NCI-H524 treated with DMSO at 0.1 percent for 48 hours (cell line): ENCODE results near the gene TJP1.
A peak's percentile ranks its signal among the peaks of the same experiment; 100 is the strongest.
"Not testable (repeated sequence)": the region's sequence is repeated elsewhere in the genome, so short reads cannot be mapped to it uniquely, and the experiment has no call there.

Experiments
- DNase-seq: peaks from one replicate; lab custom pipeline; 2025; lab: John Stamatoyannopoulos, UW

TJP1 gene

DNA sequence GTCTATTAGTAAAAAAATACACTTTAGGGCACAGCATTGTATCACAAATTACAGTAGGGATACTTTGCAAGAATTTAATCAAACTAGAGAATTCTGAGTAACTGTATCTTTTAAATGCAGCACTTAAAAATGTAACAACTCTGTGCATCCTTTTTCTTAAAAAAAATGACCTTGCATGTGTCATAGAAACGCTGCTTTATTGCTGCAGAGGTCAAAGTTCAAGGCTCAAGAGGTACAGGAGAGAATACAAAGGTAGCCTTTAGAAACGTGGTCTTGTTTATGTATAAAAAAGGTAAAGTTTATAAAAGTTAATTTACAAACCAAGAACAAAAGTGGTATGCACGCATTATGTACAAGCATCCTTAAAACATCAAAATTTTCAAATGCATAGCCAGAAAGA, 122.0 kb downstream of the TJP1 start:
- no peak for DNase-seq

DNA sequence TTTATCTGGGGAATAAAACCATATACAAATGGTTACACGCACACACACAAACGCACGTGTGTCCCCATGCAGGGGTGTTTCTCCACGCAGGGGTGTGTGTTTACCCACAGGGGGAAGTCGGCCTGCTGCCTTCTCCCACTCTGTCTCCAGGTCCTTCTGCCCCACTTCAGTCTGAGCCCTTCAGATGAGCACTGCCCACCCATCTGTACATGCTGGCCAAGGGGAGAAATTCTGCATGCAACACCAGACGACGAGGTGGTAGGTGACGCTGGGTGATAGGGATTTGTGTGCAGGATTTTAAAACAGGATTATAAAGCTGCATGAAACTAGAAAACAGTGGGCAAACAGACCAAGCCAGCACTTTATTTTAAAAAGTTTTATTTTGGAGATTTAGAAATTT, 122.5 kb downstream of the TJP1 start:
- DNase-seq: peak; percentile 91

DNA sequence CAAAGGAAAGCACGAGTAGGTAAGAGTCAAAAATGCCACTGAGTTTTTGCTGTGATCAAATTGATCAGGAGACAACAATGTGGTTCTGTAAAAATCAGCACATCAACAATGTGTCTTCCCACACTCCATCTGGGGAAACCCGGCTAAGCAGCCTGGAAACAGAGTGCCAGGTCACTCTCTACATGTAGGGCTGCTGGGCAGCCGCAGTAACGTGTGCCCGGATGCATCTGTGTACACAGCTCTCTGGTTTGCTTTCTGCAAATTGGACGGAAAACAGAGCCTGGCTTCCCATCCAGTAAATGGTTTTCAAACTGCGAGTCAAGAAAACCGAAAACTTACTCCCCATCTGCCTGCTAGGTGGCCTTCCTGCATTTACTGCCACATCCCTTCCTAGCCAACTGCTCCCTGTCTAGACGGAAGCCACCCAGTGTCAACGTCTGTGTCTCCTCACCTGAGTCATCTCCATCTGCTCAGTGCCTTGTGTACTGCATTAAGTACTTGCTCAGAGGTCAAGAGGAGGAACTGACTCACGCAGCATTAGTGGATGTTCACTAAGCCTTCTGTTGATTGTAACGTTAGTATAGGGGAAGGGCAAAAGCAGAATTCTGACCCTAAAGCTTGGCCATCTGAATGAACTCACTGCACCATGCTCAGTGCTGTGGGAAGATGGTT, 124.1 kb downstream of the TJP1 start:
- DNase-seq: peak; percentile 98

DNA sequence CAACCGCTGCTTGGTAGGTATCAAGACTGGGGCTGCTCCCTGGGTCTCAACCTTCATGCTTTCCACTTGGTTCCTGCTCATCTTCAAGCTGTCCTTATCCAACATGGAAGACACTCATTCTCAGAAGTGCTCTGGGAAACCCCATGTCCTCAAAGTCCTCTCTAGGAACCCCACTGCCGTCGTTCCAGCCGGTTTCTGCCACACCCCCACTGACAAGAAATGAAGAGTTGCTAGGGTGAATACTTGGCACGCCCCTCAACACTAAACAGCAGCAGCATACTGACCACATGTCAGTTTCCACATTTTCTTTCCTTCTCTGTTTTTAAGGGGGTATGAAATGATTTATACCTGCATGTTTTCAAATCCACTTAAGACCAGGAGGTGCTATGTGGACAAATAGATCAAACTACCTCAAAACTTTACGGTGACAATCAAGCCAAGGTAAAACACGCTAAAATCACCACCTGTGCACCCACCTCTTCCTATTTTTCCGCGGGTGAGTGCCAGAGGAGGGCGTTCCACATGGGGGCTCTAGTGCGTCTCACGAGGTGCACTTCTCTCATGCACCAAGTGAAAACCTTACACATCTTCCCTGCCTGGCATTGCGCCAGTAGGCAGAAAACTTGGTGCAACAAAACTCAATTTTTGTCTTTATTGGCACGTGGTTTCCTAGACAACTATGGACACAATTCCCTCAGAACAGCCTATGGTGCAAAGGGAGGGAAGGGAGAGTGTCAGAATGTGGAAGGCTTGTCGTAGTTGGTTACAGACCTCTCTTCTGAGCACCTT, 125.1 kb downstream of the TJP1 start:
- DNase-seq: no peak

DNA sequence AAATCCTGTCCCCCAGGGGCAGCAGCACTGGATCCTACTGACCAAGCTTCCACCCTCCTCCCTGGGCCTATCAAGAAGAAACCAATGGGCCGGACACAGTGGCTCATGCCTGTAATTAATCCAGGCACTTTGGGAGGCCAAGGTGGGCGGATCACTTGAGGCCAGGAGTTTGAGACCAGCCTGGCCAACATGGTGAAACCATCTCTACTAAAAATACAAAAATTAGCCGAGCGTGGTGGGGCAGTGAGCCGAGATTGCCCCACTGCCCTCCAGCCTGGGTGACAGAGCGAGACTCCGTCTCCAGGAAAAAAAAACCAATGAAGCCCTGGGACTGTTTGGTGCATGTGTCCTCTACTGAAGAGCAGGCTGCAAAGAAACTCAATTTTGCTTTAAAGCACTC, 125.8 kb downstream of the TJP1 start:
- DNase-seq: not testable (repeated sequence)

DNA sequence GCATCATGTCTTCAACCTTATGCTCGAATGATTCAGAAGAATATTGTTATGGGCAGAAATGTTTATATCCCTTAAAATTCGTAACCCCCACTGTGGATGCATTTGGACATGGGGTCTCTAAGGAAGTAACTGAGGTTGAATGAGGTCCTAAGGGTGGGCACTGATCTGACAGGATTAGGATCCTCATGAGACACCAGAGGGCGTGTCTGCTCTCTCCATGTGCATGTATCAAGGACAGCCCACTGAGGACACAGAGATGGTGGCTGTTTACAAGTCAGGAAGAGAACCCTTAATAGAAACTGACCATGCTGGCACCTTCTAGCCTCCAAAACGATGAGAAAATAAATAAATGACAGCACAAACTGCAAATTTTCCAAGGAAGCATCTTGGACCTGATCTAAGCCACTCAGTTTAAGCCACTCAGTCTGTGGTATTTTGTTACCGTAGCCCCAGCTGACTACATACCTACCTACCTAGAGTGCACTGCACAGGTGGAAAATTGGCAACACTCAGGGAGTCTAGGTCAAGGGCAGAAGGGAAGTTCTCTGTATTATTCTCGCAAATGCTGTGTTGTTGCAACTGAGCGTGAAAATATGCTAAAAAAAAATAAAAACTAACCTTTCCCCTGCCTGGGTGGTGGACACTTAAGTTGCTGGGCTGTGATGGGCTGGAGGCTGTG, 126.6 kb downstream of the TJP1 start:
- no peak for DNase-seq

DNA sequence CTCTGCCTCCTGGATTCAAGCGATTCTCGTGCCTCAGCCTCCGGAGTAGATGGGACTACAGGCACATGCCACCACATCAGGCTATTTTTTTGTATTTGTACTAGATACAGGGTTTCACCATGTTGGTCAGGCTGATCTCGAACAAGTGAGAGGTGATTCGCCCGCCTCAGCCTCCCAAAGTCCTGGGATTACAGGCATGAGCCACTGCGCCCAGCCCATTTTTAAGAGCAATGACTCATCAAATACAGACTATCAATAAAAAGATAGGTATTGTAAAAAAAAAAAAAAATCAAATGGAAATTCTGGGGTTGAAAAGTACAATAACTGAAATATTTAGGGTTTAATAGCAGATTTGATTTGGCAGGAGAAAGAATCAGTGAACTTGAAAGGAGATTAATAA, 129.0 kb downstream of the TJP1 start:
- DNase-seq: no peak

DNA sequence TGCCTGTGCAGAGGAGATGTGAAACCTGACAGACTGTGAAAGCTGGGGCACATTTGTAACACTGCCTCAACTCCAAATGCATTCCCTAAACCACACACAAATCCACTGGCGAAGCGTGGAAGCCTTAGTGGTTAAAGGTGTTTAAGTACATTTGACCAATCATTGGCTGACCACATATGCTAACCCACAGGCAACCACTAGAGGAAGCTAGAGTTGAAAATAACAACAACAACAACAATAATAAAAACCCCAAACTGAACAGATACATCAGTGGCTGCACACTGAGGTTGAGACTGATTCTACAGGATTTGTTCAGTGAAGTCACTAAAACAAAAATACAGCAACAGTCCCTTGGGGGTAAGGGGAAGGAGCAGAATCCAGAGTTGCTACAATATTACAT, 129.7 kb downstream of the TJP1 start:
- DNase-seq: no peak

DNA sequence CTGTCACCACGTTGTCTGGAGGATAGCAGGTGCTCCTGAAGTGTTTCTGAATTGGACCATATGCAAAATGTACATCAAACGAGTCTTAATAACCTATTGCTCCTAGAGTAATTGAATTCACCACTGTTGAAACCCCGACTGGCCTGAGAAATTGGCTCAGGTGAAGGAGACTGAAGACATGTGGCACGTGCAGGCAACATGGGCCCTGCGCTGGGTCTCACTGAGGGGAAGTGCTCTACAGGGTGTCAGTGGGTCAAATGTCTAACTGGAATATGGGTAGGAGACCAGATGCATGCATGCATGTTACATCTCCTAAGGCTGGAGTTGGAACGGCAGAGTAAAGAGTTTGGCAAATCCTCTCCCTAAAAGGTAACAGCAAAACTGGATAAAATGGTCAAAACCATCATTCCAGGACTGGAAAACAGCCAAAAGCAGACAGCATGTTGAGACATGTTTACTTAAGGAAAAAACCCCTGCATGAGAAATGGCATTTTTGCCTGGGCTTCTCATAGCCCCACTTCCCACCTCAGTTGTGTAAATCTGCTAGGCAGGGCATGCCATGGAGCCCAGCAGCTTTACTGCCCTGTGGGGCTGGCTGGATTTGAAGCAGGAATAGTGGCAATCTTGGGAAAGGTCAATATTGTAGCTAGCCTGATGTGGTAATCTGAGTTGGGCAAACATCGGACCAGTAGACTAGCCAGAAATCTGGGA, 131.3 kb downstream of the TJP1 start:
- no peak for DNase-seq

DNA sequence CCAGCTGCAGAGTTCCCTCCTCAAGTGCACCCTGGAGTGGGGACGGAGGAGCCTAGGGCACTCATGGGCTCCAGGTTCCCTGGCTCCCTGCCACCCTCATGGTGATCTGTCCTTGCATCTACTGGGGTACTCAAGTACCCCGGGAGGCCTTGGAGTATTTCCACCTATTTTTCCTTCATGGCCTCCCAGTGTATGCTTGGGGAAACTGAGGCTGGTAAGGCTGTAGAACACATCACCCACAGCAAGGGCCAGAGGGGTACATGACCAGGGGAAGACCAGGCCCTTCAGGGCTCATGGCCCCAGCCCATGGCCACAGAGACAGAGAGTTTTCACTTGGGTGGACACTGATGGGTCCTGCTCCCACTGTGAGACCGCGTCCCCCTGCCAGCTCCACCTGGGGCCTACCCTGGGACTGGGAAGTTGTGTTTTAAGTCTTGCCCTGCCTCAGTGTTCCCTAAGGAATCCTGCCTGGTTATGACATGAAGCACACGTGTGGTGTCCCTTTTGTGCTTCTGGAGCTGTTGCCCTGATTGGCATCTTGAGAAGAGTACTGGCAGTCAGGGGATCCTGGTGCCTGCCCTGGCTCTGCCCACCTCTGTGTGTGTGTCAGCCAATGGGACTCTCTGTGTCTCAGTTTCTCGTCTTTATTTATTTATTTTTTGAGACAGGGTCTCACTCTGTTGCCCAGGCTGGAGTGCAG, 132.8 kb downstream of the TJP1 start:
- DNase-seq: no peak

DNA sequence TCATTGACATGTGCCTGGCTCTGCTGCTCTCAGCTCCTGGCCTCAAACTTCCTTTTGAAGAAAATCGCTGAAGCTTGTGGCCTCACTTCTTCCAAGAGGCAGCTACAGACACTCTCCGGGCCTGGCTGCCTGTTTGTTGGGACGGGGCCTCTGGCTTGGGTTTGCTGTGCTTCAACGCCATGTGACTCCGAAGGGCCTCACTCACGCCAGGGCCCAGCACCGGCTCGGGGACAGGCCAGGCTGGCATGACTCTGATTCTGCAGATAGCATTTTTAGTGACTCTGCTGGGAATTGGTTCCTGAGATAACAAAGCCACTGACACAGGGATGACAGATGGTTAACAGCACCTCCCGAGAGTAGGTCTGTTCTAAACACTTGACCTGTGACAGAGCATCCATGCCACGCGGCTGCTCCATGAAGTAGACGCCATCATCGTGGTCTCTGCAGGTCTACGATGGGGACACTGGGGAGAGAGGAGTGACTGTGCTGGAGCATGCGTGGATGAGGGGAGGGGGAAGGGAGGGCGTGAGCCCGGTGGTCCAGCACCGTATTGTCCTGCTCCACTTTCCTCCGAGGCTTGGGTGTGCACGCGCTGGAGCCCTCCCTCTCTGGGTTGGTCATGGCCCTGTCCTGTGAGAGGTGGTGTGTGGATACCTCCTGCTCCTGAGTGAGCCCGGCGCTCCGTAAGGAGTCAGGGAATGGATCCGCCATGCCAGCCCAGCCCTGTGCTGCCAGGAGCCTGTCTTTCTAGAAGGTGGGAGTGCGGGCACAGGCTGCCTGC, 133.6 kb downstream of the TJP1 start:
- DNase-seq: peak; percentile 13

DNA sequence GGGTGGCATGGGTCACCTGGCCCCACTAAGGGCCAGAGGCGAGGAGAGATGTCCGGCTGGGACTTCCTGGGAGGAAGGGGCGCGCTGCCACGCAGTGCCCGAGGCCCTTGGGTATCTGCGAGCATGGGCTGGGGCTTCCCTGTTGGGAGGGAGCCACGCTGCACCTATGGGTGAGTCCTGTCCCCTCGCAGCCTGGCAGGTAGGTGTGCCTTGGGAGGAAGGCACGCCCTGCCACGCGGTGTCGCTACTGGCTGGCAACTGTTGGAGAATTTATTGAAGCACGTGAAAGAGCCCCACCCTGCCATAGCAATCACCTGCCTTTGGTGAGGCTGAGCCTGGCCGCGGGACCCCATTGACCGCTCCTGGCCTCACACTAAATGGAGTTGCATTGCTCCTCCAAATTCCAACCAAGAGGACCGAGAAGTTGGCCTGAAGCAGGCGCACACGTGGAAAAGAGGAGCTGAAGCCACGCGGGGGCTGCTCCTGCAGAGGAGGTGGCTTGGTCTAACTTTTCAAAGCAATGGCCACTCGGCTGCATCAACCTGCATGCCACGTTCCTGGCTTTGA, 134.2 kb downstream of the TJP1 start:
- no peak for DNase-seq

DNA sequence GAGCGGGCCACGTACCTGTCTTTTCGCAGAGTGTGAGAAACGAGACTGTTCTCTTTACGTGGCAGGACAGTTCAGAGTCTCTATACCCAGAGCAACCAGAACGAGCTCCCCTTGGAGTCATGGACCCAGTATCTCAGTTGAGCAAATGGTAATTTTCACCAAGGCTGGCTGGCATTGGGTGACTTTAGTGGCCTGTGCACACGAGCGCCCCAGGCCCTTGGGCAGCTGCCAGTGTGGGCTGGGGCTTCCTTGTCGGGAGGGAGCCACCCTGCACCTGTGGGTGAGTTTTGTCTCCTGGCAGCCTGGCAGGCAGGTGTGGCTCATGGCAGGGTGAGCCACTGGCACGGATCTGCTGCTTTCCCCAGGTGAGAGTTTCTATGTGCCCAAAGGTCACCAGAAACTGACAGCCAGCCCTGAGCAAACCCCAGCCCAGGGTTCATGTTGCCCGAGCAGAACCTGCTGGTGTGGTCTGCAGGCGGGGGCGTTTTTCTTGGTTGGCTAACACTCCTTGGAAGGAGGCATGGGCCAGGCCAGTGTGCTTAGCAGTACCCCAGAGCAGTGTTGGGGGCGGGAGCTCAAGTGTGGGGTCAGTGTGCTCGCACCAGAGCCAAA, 135.0 kb downstream of the TJP1 start:
- no peak for DNase-seq

DNA sequence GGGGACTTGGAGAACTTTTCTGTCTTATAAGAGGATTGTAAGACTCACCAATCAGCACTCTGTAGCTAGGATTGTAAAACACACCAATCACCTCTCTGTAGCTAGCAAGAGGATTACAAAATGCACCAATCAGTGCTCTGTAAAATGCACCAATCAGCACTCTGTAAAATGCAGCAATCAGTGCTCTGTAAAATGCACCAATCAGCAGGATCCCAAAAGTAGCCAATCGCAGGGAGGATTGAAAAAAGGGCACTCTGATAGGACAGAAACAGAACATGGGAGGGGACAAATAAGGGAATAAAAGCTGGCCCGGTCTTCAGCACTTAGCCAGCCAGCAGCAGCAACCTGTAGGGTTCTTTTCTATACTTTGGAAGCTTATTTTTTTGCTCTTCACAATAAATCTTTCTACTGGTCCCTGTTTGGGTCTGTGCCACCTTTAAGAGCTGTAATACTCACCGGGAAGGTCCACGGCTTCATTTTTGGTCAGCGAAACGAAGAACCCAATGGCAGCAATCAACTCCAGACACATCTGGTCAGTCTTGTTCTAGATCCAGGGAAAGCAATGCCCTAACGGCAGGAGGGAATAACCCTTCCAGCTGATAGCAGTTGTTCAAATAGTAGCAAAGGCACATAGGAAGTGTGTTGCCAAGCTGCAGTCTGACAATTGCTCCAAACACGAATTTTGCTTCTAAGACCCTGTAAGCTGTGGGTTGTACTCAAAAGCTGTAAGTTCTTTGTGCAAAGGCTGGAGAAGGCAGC, 135.6 kb downstream of the TJP1 start:
- DNase-seq: no peak

DNA sequence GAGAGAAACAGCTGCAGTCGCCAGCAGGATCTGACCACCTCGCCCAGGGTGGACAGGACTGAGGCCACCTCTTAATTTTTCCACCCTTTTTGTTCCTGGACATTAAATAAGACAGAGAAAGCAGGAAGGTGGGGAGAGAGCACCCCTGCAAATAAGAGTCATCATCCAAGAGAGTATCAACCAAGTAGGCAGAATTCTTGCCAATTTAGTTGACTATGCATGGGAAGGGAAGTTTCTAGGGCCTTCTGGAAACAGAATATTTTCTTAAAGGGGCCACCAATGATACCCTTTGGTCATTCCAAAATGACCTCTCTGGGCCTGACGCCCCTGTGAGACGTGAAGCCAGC, 136.2 kb downstream of the TJP1 start:
- no peak for DNase-seq

DNA sequence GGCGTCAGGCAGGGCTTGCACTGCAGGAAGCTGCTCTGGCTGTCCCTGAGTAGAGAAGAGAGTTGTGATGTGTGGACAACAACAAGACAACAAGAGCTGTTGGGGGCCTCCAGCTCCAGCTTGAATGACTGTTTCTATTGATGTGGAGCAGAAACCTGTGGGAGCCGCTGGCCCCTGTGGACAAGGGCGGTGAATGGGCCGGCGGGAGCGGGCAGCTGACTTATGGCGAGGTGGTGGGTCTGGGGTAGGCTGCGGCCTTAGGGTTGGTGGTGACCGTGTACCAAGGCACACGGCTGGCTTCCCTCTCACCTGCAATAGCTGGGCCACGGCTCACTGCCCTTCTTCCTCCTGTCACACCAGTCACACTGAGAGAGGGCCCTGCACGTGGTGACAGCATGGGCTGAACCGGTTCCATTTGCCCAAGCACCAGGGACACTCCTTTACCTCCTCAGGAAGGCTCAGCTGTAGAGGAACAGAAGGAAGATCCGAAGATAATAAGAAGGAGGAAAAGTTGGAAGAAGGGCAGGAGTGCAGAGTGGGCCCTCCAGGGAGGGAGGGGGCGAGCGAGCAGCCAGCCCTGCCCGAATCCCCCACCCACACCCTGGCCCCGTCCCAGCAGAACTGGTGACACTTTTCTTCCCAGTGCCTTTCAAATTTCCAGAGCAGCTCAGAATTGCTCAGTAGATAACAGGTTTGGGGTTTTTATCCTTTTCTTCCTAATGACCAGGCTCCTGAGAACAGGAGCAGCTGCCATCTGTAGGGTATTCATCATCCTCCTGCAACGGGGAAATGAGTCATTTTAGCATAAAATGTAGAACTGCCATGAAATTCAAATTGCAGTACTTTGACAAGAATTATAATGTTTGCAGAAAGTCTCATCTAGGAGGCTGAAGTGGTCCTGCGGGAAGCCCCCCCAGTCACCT, 136.9 kb downstream of the TJP1 start:
- DNase-seq: no peak

DNA sequence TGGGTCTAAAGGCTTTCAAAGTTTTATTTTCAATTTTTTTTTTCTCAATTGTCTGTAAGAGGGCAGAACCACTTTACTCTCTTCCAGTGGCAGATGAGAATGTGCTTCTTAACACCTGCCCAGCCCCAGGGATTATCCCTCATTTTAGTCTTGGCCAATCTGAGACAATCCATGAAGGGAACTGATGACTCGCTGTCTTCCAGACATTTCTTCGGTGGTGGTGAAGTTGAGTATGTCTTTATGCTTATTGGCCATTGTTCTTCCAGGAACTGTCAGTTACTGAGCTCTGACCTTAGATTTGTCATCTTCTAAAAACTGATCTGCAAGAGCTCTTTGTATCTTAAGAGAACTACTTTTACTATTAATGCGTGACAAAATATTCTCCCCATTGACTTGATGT, 139.5 kb downstream of the TJP1 start:
- DNase-seq: no peak

DNA sequence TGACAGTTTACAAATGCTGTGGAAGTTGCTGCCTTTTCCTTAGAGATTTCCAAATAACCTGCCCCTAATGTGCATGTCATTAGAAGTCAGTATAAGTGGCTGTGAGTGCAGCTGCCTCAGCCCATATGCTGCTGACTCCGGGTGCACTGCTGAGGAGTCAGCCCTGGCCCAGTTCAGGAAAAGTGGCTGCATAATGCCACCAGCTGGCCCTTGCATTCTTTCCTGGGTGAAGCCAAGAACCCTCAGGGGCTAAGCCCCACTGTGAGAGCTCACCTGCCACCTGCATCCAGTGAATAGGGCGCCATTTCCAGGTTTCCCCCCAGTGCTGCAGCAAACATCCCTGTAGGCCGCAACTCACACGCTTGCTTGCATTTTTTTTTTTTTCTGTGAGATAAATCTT, 139.9 kb downstream of the TJP1 start:
- DNase-seq: peak; percentile 64

DNA sequence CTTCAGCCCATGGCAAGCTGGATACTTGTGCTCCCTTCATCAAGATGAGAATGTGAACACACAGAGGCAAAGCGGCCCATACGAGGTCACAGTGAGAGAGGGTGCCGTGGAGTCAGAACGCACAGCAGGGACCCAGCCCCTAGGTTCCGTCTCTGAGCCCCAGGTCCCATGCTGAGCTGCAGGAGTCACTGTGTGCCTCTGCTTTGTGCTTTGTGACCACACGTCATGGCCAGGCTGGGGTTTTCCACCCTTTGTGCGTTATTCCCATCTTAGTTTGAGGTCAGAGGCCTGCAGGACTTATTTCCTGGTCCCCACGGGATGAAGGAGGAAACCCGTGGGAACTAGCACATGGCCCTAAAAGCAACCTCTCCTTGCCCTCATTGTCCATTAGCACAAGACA, 140.3 kb downstream of the TJP1 start:
- no peak for DNase-seq
